ENCODE results near the gene JMJD6.
A peak's percentile ranks its signal among the peaks of the same experiment; 100 is the strongest.
"Not testable (repeated sequence)": the region's sequence is repeated elsewhere in the genome, so short reads cannot be mapped to it uniquely, and the experiment has no call there.

The JMJD6 gene

DNA sequence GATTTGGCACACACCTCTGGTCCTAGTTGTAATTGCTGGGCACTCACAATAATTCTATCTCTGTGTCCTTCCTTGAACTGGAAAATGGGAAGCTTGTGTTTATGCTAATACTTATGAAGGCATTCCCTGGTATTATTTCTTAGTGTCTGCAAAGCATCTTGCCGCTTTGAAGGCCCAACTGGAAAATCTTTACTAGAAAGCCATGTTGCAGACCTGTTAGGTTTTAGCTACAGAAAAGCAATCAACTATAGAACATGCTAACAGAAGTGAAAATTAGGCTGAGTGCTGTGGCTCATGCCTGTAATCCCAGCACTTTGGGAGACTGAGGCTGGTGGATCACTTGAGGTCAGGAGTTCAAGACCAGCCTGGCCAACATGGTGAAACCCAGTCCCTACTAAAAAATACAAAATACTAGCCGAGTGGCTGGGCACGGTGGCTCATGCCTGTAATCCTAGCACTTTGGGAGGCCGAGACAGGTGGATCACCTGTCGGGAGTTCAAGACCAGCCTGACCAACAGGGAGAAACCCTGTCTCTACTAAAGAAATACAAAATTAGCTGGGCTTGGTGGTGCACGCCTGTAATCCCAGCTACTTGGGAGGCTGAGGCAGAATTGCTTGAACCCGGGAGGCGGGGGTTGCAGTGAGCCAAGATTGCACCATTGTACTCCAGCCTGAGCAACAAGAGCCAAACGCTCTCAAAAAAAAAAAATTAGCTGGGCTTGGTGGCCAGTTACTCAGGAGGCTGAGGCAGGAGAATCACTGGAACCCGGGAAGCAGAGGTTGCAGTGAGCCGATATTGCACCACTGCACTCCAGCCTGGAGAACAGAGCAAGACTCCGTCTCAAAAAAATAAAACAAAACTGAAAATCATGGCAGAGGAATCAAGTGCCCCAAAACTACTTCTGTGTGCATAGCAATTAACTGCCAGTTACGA is 5.7 kb upstream of the JMJD6 start:
- Histone ChIP-seq H3K4me1 (ENCODE audit: insufficient read depth, low read length) (peaks cover 18% of the 10 kb centered on the region), H3K36me3 (ENCODE audit: insufficient read depth, low read length) (peaks cover 38% of the 10 kb centered on the region)
- not testable (repeated sequence) for H3K9me3 ChIP-seq (ENCODE audit: control insufficient read depth, insufficient read depth, low read length); H3K9ac ChIP-seq (ENCODE audit: low read depth, low read length)

DNA sequence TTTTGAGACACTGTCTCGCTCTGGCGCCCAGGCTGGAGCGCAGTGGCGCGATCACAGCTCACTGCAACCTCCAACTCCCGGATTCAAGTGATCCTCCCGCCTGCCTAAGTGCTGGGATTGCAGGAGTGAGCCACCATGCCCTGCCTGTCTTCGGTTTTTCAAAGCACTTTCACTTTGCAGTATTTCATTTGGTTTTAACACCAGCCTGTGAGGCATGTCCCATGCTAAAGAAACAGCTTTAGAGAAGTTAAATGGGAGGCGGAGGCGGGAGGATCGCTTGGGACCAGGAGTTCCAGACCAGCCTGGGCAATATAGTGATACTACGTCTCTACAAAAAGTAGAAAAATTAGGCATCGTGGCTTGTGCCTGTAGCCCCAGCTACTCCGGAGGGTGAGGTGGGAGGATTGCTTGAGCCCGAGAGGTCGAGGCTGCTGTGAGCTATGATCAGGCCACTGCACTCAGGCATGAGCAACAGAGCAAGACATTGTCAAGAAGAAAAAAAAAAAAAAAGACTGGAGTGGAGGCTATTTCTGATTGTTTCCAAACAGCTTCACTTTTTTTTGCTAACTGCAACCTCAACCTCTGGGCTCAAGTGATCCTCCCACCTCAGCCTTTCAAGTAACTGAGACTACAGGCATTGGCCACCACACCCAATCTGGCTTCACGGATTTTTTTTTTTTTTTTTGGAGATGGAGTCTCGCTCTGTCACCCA is 1.5 kb upstream of the JMJD6 start:
- Histone ChIP-seq H3K9me3 (ENCODE audit: control insufficient read depth, insufficient read depth, low read length) (no peaks in the 10 kb centered on the region), H3K9ac (ENCODE audit: low read depth, low read length) (peak overlapping the region; percentile 94; the same call in 1 of the 2 replicates), H3K36me3 (ENCODE audit: insufficient read depth, low read length) (peaks cover 6% of the 10 kb centered on the region), H3K4me1 (ENCODE audit: insufficient read depth, low read length) (peaks cover 6% of the 10 kb centered on the region; the same call in 1 of the 2 replicates)

DNA sequence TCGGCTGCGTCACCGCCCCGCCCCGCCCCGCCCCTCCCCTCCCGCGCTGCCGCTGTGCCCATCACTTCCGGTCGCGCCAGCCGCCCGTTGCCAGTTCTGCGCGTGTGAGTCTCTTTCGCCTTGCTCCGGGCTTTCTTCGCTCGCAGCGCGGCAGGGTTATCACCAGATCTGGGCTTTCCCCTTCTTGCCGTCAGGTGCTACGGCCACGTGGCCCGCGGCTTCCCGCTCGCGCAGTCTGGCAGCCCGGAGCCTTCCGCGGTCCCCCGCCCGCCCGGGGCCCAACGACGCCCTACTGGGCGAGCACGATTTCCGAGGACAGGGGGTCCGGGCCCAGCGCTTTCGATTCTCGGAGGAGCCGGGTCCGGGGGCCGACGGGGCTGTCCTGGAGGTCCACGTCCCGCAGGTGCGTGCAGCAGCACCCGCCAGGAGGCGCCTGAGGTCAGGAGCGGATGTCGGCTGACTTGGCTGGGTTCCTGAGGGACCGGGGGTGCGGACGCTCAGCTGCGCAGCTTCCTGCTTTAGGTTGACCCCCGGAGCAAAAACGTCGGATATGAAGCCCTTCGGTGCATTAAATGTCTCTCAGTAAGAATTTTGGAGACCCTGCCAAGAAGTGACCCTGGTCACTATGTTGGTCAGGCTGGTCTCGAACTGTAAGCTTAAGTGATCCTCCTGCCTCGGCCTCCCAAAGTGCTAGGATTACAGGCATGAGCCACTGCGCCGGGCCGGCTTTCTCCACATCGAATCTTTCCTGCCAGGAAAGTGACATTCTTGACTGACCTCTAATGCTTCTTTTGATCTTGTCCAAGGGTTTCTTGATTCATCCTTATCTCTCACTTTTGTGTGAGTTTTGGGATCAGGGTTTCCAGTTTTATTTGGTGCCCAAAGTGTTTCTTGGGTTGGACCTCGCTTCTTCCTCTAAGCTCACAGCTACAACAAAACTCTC is 641 bp upstream of the JMJD6 start, which contains the start of gene METTL23:
METTL23 (plus strand) TSS at position 64 of the 943 bp plus-strand sequence. CDS start 2,872 bp downstream, outside the sequence.
- H3K9me3 ChIP-seq (ENCODE audit: control insufficient read depth, insufficient read depth, low read length), result no peaks in the 10 kb centered on the region
- peaks cover 5% of the 10 kb centered on the region for H3K36me3 ChIP-seq (ENCODE audit: insufficient read depth, low read length)
- H3K9ac ChIP-seq (ENCODE audit: low read depth, low read length), result peak within 1 kb of the TSS; percentile 94
- H3K4me1 ChIP-seq (ENCODE audit: insufficient read depth, low read length), result peaks cover 6% of the 10 kb centered on the region; the same call in 1 of the 2 replicates

DNA sequence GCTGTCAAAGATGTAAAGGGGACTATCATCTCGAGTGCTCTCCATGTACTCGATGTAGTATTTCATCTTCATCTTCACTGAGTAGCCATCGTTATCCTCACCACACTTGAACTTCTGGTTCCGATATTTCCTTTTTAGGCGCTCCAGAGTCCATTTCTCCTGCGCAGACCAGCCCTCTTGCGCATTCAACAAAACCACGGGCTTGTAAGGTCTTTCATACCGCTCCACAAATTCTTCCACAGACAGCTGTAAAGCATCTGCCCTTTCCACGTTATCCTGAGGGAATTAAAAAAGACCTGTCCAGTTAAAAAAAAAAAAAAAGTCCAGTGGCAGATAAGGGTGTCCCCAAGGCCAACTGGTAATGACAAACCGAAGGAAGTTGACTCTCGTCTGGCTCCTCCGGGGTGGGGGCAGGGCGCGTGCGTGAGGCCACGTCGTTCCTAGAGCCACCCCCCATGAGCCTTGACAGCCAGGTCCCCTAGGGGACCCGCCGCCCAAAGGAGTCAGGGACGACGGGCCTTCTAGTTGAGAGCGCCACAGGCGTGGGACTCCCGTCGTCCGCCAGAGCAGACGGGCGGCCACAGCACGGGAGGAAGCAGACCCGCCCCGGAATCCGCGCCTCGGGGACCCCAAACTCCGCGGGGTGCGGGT is 701 bp downstream of the JMJD6 start:
- peaks cover 6% of the 10 kb centered on the region; the same call in 1 of the 2 replicates for H3K4me1 ChIP-seq (ENCODE audit: insufficient read depth, low read length)
- H3K9me3 ChIP-seq (ENCODE audit: control insufficient read depth, insufficient read depth, low read length), result no peaks in the 10 kb centered on the region
- peak overlapping the region; percentile 86 for H3K9ac ChIP-seq (ENCODE audit: low read depth, low read length)
- H3K36me3 ChIP-seq (ENCODE audit: insufficient read depth, low read length), result peaks cover 9% of the 10 kb centered on the region; the same call in 1 of the 2 replicates

DNA sequence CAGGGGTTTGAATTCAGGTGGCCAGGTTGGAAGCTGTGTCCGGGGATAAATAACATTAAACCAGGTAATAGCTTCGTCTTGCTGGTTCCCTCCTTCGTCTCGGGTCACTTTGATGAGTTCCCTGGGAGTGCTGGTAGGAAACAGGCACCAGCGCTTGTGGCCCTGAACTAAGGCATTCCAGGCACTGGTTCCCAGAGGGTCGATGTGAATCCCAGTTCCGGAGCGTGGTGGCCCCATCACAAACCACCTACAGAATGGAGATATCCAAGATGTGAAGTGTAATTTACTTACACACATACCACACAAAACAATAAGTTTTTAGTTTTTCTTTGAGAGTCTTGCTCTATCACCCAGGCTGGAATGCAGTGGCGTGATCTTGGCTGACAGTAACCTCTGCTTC is 2.6 kb downstream of the JMJD6 start:
- no peaks in the 10 kb centered on the region for H3K9me3 ChIP-seq (ENCODE audit: control insufficient read depth, insufficient read depth, low read length)
- H3K4me1 ChIP-seq (ENCODE audit: insufficient read depth, low read length), result peaks cover 6% of the 10 kb centered on the region; the same call in 1 of the 2 replicates
- H3K36me3 ChIP-seq (ENCODE audit: insufficient read depth, low read length), result peaks cover 18% of the 10 kb centered on the region; the same call in 1 of the 2 replicates
- H3K9ac ChIP-seq (ENCODE audit: low read depth, low read length), result no peak overlapping the region

DNA sequence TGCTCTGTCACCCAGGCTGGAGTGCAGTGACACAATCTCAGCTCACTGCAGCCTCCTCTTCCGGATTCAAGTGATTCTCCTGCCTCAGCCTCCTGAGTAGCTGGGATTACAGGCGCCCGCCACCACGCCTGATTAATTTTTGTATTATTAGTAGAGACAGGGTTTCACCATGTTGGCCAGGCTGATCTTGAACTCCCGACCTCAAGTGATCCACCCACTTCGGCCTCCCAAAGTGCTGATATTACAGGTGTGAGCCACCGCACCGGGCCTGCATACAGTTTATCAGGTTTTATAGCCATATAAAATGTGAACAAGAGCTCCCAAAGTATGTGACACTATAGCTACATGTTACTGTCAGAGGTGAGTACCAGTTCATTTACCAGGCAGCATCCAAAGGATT is 3.4 kb downstream of the JMJD6 start:
- not testable (repeated sequence) for H3K4me1 ChIP-seq (ENCODE audit: insufficient read depth, low read length); H3K9ac ChIP-seq (ENCODE audit: low read depth, low read length); H3K9me3 ChIP-seq (ENCODE audit: control insufficient read depth, insufficient read depth, low read length)
- peaks cover 24% of the 10 kb centered on the region; the same call in 1 of the 2 replicates for H3K36me3 ChIP-seq (ENCODE audit: insufficient read depth, low read length)

DNA sequence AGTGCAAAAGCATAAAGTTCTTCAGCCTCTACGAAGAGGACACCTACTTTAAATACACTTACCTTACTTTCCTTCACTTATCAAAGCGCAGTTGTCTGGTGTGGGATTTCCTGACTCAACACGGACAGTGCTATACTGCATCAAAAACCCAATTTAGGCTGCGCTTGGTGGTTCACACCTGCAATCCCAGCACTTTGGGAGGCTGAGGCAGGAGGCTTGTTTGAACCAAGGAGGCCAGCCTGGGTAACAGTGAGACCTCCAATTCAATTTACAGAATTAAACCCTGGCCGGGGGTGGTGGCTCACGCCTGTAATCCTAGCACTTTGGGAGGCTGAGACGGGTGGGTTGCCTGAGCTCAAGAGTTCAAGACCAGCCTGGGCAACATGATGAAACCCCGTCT is 4.1 kb downstream of the JMJD6 start:
- Histone ChIP-seq H3K9ac (ENCODE audit: low read depth, low read length) (no peak overlapping the region), H3K4me1 (ENCODE audit: insufficient read depth, low read length) (no peaks in the 10 kb centered on the region; the same call in 1 of the 2 replicates), H3K36me3 (ENCODE audit: insufficient read depth, low read length) (peaks cover 28% of the 10 kb centered on the region), H3K9me3 (ENCODE audit: control insufficient read depth, insufficient read depth, low read length) (no peaks in the 10 kb centered on the region)

DNA sequence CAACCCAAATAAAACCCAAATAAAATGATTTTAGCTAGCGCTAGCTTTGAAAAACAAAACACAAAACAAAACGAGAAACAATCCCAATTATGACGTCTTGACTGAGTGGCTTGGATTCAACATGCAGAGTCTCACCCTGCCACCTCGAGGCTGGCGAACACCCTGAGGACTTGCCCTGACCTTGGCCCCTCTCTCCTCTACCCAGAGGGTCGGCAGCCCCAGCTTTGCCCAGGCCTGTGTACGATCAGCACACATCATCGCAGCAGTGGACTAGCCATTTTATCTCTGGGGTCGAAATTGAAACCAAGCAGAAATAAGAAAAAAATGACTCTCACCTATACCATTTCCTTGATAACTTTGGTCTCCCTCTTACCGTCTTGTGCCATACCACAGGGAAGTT is 4.9 kb downstream of the JMJD6 start:
- Histone ChIP-seq H3K36me3 (ENCODE audit: insufficient read depth, low read length) (peaks cover 34% of the 10 kb centered on the region), H3K4me1 (ENCODE audit: insufficient read depth, low read length) (no peaks in the 10 kb centered on the region; the same call in 1 of the 2 replicates), H3K9me3 (ENCODE audit: control insufficient read depth, insufficient read depth, low read length) (no peaks in the 10 kb centered on the region), H3K9ac (ENCODE audit: low read depth, low read length) (no peak overlapping the region)

DNA sequence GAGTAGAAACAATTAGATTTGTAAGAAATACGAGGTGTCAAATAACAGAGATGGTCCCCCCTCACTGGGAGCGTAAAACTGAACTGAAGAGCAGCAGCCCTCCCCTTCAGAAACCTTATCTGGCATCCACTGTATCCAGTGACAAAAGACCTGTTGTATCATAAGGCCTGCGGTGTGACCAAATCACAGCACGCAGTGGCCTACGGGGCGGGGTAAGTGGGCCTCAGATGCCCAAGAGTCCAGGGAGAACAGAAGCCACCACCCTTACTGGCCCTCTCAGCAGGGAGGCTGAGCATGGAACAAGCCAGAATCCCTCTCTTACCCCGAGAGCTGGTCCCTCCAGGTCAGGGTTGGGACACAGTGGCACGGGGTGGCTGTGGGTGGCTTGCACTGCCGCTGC is 5.5 kb downstream of the JMJD6 start:
- H3K9ac ChIP-seq (ENCODE audit: low read depth, low read length), result no peak overlapping the region
- H3K9me3 ChIP-seq (ENCODE audit: control insufficient read depth, insufficient read depth, low read length), result no peaks in the 10 kb centered on the region
- H3K36me3 ChIP-seq (ENCODE audit: insufficient read depth, low read length), result peaks cover 36% of the 10 kb centered on the region
- no peaks in the 10 kb centered on the region; the same call in 1 of the 2 replicates for H3K4me1 ChIP-seq (ENCODE audit: insufficient read depth, low read length)

DNA sequence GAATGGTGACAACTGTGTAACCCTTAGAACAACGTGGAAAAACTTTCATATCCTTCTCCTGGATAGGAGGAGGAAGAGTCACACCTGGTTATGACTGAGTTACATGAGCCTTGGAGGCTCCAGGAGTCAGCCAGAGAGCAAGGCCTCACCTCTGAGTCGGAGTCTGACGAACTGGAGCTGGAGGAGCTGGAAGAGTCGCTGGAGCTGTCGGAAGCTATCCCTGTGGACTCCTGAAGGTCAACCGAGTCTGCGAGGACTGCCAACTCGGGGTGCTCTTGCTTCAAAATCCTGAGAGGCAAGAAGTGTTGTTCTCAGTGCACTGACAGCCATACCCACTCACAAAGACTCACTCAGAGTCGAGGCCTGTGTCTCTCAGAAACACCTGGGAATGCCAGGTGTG is 6.2 kb downstream of the JMJD6 start:
- H3K36me3 ChIP-seq (ENCODE audit: insufficient read depth, low read length), result peaks cover 36% of the 10 kb centered on the region
- no peaks in the 10 kb centered on the region; the same call in 1 of the 2 replicates for H3K4me1 ChIP-seq (ENCODE audit: insufficient read depth, low read length)
- no peaks in the 10 kb centered on the region for H3K9me3 ChIP-seq (ENCODE audit: control insufficient read depth, insufficient read depth, low read length)
- H3K9ac ChIP-seq (ENCODE audit: low read depth, low read length), result no peak overlapping the region

DNA sequence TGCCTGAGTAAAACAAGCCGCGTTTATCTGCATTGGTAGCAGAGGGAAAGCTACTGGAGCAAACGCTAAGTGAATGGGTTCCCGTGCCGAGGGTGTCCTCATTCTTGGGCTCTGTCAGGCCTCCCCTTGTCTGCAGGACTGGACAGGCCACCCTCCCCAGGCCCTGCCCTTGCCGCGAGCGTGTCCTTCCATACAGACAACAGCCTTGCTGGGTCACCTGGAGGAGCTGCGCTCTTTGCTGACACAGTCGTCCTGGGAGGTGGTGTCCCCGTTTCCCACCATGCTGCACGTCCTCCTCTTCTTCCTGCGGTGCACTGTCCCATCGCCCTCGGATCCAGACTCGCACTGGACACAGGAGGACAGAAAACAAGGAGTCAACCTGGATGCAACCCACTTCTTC is 7.9 kb downstream of the JMJD6 start:
- H3K4me1 ChIP-seq (ENCODE audit: insufficient read depth, low read length), result no peaks in the 10 kb centered on the region
- peaks cover 36% of the 10 kb centered on the region for H3K36me3 ChIP-seq (ENCODE audit: insufficient read depth, low read length)
- H3K9me3 ChIP-seq (ENCODE audit: control insufficient read depth, insufficient read depth, low read length), result no peaks in the 10 kb centered on the region
- no peak overlapping the region for H3K9ac ChIP-seq (ENCODE audit: low read depth, low read length)

DNA sequence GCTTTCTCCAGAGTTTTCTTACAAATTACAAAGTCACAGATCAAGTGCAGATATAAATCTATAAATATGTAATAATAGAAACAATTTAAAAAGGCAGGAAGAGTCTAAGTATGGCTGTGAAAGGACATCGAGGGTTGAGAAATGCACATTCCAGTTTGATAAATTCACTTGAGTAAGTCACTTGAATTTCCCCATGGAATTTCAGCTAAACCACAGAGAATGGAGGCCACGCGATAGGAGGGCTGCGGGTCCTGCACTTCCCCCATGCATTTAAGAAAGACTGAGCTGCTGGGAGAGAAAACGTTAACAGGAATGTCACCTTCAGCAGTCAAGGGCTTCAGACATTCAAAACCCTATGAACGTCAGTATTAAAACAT is 9.6 kb downstream of the JMJD6 start:
- no peaks in the 10 kb centered on the region for H3K4me1 ChIP-seq (ENCODE audit: insufficient read depth, low read length)
- no peaks in the 10 kb centered on the region for H3K9me3 ChIP-seq (ENCODE audit: control insufficient read depth, insufficient read depth, low read length)
- H3K36me3 ChIP-seq (ENCODE audit: insufficient read depth, low read length), result peaks cover 33% of the 10 kb centered on the region
- H3K9ac ChIP-seq (ENCODE audit: low read depth, low read length), result no peak overlapping the region

DNA sequence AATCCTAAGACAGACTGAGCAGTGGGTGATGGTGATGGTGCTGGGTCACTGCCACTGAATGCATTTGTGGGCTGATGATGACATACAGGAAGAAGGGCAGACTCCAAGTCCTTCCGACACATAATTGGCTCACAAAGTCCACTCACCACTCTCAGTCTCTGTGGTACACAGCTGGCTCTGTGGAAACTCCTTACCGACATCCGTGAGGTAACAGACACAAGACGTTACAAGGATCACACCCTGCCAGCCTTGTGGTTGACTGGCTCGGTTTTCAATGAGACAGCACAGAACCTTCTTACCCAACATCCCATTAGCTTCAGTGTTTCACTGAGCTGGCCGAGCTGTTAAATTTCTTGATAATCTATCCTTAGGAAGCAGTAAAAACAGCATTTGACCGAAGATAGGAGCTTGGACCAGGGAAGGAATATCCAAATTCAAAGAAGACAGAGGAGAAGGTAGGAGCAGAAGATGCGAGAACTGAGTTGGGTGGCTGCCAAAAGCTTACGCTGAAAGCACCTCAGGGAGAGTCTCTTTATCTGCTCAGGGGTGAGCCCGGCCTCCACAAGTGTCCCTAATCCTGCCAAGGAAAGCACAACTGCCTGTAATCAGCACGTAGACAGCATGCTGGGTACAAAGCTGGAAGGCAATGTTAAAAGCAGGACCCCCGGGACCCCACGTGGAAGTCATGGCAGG is 10.1 kb downstream of the JMJD6 start:
- peaks cover 27% of the 10 kb centered on the region for H3K36me3 ChIP-seq (ENCODE audit: insufficient read depth, low read length)
- H3K9me3 ChIP-seq (ENCODE audit: control insufficient read depth, insufficient read depth, low read length), result no peaks in the 10 kb centered on the region
- no peak overlapping the region for H3K9ac ChIP-seq (ENCODE audit: low read depth, low read length)
- peaks cover 3% of the 10 kb centered on the region; the same call in 1 of the 2 replicates for H3K4me1 ChIP-seq (ENCODE audit: insufficient read depth, low read length)

Measured in ES-I3 (cell line).